Activated CD8-positive, alpha-beta memory T cell treated with anti-CD3 and anti-CD28 coated beads, Interleukin-2, amount 50 U/mL, for 24 hours (primary cell): ENCODE data around the gene LAMA3.

Experiments
- DNase-seq: peaks from one replicate; pipeline ENCODE4 v3.0.0-alpha.2; 2020; ENCODE audit errors: extremely low read depth

Gene LAMA3

DNA sequence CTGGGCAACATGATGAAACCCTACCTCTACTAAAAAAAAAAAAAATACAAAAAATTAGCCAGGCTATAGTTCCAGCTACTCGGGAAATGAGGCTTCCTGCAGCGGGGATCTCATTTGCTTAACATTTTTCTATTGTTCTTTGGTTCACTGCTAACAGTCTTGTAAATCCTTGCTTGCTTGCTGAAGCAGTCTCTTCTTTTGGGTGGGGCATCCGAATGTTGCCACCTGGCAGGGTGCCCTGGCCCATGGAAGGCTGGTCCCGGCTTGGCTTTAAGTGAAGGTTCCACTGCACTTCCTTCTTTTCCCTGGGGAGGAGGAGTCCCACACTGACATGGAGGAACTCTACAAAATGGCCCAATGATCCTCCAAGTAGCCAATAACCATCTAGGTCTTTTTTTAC, 20.5 kb upstream of the LAMA3 start:
- no peak for DNase-seq

DNA sequence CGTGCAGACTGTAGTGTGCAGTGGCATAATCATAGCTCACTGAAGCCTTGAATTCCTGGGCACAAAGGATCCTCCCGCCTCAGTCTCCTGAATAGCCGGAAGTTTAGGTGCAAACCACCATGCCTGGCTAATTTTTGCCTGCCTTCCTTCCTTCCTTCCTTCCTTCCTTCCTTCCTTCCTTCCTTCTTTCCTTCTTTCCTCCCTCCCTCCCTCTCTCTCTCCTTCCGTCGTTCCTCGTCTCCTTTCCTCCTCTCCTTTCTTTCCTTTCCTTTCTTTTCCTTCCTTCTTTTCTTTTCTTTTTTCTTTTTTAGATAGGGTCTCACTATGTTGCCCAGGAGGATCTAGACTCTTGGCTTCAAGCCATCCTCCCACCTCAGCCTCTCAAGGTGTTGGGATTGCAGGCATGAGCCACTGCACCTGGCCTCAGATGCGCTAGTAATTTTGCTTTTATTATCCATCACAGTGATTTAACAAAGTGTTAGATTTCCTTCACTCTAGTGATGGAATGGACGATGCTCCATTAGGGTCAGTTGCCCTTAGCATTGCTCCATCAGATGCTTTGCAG, 20.0 kb upstream of the LAMA3 start:
- no peak for DNase-seq

DNA sequence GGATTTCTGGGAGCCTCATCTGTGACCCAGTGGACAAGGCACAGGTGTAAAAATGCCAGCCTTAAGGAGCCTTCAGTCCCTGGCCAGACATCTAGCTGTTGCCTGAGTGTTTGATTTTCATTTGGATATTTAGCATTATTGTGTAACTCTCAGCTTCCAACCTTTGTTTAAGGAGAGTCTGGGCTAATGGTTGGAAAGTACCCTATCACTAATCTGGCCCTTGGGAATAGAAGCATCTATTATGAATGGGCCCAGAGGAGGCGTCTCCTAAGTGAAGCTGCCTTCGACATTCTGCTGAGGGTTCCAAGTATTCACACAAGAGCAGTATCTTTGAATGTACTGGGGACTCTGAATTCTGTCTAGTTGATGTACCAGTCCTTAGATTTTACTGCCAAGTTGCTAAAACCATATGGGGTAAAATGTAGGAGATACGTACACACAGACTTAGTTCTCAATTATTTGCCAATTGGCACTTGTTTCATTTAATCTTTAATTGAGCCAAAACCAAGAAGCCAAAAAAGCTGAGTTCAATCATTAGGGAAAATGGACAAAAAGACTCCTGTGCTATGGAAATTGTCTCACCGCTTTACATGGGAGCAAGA, 19.3 kb upstream of the LAMA3 start:
- no peak for DNase-seq

DNA sequence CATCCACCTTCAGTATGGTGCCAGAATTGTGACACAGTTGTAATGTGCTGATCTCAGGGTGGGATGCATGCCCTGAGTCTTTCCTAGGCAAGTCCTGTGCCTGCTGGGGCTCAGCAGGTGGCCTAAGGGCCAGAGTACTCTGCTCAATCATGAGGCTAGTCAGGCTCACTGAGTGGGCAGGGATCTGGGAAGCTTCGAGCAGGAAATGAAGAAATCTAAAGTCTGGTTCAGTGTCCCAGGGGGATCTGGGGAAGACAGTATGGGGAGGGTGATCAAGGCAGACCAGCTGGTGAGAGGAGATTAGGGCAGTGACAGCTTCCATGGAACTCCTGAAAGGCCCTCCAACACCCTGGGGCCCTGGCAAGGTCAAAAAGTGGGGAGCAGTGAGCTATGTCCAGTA, 17.7 kb upstream of the LAMA3 start:
- no peak for DNase-seq

DNA sequence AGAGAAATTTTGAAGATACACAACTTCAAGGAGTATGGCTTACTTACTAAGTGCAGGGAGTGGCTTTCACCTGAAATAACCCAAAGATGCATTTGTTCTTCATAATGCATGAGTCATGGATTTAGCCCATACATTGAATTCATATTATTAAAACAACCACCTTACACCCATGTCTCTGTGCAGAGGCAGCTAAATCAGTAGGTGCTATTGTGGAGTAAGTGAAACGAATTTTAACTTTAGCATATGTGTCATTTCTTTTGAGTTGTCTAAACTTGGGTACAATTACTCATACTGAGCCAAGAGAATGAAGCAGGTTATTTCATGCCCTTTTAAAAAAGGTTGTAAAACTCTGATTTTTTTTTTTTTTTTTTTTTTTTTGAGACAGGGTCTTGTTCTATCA, 15.5 kb upstream of the LAMA3 start:
- DNase-seq = no peak

DNA sequence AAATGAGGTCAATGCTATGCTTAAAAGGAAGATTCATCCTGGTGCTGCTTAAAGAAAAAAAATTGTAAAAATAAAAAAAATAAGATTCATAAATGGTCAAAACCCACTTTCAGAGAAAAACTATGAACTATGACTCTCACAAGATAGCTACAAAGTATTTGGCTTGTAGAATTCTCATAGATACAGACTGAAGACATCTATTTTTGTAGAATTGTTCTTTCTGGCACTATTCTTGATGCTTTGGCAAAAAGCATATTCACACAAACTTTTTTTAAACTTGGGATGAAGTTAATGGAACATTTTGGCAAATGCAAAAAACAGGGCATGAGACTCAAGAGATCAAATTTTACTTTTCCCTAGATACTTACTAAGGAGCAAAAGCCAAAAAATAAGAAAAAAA, 14.0 kb upstream of the LAMA3 start:
- no peak for DNase-seq

DNA sequence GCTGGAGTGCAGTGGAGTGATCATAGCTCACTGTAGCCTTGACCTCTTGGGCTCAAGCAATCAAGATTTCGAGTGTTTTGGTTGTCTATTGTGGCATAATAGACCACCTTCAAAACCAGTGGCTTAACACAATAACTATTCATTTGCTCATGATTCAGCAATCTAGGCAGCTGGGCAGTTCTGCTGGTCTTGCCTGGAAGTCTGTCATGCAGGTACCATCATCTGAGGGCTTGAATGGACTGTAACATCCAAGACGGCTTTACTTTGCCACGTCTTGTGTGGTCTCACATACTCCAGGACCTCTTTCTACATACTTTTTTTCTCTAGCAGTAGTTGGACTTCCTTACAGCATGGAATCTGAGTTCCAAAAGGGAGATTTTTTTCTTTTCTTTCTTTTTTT, 13.4 kb upstream of the LAMA3 start:
- no peak for DNase-seq

DNA sequence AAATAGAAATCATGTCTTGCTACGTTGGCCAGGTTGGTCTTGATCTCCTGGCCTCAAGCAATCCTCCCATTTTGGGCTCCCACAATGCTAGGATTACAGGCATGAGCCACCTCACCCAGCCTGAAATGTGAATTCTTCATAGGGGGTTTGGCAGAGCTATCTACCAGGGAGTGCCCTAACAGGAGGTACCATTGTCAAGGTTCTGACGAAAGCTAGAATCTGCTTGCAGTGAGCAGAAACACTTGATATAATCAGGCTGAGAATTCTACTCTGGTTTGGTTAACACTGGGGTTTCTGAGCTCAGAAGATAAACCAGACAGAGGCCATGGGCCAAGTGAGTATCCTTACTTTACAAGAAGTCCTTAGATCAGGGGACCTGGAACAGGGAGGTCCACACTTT, 7.2 kb upstream of the LAMA3 start:
- DNase-seq = no peak

DNA sequence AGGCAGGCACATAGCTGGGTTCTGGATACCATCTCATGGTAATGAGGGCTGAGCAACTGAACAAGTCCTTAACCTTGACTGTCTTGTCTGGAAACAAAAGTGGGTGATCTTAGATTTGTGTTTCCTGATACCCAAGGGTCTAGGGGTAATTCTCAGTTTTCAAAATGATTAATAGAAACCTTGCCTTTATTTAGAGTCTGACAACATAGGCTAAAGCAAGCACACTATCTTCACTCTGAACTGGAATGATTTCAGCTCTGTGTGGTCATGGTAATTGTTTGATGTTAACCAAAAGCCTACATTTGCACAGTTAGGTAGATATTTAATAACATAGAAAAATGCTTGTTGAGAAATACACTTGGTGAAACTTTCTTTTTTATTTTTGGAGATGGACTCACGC, 6.8 kb upstream of the LAMA3 start:
- DNase-seq = no peak

DNA sequence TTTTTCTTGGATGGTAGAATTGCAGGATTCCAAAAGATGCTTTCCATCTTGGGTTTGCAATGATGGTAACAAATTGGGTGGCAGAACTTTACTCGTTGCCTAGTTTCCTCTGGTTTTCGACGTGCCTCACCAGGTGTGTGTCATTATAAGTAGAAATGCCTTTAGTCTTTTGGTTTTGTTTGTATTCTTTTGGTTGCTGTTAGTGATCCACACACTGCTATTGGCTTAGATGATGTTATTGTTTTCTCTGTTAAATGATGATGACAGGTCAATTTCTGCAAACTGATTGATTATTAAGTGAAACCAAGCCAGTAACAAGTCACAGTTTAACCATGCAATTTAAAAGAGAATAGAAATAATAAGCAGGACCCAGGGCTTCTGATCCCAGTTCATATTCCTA, 6.1 kb upstream of the LAMA3 start:
- no peak for DNase-seq

DNA sequence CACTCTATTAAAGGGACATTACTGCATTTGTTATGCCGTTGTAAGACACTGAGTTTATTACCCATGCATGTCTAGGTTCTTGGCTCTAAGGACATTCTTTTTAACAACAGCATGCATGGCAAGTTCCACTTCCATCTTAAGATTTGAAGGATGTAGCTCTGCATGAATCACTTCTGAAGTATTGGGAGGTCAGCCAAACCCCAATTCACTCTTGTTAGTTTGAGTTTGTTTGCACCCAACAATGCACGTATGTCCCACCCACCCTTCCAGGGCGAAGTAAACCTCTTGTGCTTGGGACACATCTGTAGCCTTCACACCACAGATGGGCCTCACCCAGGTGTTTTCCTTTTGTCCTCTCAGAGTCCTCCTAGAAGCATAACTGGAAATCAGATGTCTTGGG, 5.6 kb upstream of the LAMA3 start:
- DNase-seq = no peak

DNA sequence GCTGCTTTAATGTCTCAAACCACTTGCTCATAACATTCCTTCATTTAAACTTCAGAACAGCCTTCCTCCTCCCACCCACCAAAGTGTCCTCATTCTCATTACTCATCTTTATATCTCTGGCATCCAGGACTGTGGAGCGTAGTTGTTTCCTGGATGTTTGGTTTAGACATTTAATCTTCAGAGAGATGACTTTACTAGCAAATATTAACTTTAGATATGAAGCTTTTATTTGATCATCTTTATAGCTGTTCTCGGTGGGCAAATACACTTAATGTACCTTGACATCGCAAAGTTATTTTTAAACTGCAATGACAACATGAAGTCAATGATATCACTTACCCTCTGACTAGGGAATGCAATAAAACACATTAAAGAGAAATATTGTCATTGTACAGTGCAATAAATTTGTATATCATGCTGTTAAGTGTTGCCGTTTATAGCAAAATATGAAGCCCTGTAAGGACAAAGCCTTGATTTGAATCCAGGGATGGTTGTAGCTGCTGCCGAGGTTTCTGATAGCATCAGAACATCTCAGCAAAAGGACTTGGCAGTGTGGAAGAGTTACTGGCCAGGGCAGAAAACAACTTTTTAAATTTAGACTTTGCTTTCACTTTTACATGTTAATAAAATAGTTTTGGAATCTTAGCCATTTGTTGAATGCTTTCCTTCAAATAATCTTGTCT, 4.6 kb upstream of the LAMA3 start:
- DNase-seq = no peak

DNA sequence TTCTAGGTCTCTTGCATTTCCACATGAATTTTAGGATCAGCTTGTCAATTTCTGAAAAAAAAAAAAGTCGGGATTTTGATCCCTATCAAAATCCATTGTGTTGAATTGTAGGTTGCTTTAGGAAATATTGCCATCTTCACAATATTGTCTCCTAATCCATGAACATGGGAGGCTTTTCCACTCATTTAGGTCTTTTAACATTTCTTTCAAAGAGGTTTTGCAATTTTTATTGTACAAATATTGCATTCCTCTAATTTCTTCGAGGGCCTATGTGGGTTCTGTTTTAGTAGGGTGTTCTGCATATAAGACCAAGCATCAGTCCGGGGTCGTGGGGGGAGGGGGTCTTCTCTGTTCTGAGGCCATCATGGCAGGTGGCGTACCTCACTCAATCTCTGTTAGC, 725 bp upstream of the LAMA3 start:
- DNase-seq = no peak

DNA sequence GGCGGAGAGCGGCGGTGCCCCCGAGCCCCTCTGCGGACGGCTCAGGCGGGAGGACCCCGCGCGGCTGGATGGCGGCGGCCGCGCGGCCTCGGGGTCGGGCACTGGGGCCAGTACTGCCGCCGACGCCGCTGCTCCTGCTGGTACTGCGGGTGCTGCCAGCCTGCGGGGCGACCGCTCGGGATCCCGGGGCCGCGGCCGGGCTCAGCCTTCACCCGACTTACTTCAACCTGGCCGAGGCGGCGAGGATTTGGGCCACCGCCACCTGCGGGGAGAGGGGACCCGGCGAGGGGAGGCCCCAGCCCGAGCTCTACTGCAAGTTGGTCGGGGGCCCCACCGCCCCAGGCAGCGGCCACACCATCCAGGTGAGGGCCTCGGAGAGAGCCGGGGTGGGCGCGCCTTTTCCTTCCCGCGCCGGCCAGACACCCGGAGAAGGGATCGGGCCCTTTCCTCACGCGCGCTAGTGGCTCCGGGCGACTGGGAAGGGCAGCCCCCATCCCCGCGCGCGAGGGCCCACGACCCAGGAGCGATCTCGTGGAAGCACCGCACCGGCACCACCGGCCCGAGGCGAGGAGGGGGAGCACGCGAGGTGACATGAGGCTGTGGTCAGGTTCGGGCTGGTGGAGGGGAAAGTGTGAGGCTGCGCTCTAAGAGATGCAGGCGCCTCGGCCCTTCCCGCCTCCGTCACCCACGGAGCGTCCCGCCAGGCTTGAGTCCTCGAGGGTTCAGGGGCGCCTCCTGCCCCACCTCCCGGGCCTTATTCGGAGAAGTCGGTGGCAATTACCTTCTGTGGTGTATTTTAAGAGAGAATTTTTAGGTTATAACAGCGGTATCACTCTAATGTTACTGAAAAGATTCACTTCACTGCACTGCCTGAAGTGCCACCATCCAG, 607 bp downstream of the LAMA3 start:
- no peak for DNase-seq

DNA sequence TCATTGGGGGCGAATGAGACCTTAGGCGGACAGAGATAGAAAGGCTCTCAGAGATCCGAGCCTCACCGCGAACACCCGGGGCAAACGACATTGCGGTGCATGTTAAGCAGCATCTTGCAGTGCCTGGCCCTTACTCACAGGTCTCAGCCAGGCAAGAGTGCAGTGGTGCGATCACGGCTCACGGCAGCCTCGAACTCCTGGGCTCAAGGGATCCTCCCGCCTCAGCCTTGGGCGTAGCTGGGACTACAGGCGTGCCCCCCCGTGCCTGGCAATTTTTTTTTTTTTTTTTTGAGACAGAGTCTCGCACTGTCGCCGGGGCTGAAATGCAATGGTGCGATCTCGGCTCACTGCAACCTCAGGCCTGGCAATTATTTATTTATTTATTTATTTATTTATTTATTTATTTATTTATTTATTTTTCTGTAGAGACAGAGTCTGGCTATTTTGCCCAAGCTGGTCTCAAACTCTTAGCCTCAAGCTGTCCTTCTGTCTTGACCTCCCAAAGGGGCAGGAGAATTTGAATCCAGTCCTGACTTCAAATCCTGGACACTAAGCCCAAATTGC, 1.3 kb downstream of the LAMA3 start:
- DNase-seq = no peak

DNA sequence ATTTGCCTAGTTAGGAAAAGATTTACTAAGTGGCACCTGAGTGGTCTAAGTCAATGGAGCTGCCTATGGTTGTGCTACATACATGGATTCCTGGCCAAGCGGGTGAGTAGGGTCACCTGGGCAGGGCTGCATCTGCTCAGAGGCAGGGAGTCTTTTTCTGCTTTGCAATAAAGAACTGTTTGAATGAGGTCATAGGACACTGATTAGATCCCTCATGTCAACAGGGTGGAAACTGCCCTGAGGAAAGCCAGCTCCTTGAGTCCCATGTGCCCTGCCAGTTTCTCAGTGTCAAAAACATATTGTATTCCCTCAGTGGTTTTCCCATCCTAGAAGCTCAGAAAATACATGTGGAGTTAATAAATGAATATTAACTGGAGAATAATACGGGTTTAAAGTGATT, 4.6 kb downstream of the LAMA3 start:
- DNase-seq = no peak

DNA sequence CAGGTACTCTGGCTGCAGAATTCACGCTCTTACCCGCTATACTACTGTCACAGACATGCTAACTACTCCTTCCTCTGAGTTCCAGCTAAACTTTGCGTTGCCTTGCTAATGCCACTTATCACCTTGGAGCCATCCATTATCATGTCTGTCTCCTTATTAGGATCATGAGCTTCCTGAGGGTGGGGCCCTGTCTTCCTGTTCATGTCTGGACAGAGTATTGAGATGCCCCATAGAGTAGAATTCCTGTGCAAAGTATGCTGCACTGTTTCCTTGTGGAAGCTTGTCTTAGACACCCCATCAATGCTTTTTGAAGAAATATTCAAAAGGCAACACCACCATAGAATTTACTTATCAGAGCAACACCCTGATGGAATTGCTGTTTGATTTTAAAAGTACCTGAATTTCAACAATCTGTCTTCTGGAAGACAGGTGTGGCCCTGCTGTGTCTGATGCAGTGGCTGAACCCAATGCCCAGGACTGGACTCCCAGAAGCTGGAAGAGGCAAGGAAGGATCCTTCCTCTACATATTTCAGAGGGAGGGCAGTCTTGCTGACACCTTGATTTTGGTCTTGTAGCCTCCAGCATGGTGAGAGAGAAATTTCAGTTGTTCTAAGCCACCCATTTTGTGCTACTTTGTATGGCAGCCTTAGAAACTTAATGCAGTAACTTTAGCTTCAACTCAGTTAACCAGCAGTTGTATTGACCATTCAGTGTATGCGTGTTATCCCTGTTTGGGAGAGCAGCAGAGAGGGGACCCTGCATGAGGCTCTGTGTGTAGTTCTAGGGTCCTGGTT, 5.6 kb downstream of the LAMA3 start:
- DNase-seq = no peak

DNA sequence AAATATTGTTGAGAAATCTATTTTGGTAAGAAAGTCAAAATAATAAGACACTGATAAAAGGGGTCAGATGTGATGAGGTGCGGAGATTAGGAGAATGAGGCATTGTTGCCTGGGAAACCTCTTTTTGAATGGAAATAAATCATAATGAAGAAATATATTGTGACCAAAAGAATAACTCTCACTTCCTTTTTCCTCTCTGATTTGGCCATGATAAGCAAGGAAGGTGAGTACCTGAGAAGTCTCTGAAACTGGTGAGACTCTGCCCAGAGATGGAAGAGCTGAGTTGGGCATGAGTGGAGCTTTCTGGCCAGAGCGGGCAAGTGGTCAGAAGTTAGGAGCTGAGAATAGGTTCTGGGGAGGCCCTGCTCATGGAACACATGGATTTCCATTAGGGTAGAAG, 11.8 kb downstream of the LAMA3 start:
- no peak for DNase-seq

DNA sequence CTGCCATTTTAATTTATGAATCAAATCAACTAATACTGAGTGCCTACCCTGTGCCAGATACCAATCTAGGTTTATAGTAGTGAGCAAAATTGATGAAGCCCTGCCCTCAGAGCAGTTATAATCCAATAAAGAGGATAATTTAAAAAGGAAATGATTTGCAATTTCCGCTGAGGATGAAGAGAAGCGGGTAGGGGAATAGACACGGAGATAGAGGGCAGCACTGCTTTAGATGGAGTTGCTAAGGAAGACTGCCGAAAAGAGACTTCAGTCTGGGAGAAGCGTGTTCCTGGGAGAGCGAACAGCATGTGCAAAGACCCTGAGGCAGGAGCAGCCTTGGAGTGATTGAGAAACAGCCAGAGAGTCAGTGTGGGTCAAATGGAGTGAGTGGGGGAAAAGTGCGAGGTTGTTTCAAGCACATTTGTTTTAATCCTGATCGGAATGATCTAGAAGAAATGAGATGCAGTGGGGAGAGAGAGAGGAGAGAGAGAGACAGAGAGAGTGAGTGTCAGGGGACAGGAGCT, 12.4 kb downstream of the LAMA3 start:
- no peak for DNase-seq

DNA sequence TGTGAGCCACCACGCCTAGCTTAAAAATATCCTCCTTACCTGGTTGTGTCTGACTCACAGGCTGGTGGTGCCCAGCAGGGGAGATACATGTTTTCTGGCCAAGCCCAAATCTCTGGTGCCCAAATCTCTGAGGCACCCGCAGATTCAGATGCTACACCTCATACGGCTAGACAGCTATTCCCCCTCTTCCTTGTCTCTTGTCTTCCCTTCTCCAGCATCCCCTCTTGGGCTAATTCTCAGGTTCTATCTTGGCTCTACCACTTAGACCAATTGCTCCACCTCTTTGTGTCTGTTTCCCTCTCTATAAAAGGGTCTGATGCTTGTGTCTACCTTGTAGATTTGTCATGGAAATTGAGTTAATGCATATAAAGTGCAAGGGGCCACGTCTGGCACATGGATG, 13.4 kb downstream of the LAMA3 start:
- DNase-seq = no peak
